ENCODE data around the gene WDR53.

DNA sequence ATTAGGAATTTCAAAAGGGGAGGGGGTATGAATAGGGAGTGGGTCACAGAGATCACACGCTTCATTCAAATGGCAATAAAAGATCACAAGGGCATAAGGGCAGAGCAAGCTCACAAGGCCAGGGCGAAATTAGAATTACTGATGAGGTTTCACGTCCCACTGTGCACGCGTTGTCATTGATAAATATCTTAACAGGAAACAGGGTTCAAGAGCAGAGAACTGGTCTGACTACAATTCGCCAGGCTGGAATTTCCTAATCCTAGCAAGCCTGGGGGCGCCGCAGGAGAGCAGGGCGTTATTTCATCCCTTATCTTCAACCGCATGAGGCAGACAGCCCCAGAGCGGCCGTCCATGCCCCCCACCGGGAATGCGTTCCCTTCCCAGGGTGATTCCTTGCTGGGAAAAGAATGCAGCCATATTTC lies 35.1 kb downstream of the WDR53 start:
- TF ChIP-seq, protein P1, sequence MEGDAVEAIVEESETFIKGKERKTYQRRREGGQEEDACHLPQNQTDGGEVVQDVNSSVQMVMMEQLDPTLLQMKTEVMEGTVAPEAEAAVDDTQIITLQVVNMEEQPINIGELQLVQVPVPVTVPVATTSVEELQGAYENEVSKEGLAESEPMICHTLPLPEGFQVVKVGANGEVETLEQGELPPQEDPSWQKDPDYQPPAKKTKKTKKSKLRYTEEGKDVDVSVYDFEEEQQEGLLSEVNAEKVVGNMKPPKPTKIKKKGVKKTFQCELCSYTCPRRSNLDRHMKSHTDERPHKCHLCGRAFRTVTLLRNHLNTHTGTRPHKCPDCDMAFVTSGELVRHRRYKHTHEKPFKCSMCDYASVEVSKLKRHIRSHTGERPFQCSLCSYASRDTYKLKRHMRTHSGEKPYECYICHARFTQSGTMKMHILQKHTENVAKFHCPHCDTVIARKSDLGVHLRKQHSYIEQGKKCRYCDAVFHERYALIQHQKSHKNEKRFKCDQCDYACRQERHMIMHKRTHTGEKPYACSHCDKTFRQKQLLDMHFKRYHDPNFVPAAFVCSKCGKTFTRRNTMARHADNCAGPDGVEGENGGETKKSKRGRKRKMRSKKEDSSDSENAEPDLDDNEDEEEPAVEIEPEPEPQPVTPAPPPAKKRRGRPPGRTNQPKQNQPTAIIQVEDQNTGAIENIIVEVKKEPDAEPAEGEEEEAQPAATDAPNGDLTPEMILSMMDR (IDR thresholded peaks at IDR 0.05; ENCODE audit: low read depth, low read length, poor library complexity, severe bottlenecking) = no peak
- no peak for TF ChIP-seq EZH2phosphoT487 (IDR thresholded peaks at IDR 0.05; ENCODE audit: borderline replicate concordance, low read length)
